ENCODE measurements around the gene IRAK2.

DNA sequence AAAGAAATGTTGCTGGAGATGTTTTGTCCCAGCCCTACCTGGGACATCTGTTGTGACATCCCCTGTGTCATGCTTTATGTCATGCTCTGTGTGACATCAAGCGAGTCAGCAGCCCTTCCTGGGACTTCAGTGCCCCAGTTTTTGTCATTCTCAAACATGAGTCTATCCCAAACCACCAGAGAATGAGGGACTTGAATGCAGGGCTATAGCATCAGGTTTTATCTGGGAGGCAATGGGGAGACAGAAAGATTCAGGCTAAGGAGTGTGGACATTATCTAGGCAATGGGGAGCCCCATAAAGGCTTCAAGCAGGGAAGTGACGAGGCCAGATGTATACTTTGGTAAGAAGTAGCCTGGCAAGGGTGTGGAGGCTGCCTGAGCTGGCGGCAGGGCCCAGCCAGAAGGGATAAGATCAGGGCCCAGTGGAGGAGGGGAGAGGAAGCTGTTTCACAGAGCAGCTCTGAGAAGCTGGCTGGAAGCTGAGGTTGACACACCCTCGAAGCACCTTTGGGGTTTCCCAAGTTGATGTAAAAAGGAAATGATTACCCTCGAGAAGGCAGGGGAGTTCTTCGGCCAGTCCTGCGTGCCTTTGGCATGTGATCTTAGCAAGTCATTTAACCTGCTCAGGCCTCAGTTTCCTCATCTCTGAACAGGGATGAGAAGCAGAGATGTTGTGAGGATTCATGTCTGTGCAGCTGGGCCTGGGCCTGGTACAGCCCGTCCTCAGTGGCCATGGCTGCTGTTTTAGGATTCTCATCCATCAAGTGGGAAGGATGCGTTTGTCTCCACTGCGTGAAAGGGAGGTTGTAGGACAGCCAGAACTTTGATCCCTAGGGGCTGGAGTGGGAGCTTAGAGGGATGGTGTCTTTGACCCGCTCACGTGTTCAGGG lies 34.3 kb downstream of the IRAK2 start:
- TF ChIP-seq, protein P1, sequence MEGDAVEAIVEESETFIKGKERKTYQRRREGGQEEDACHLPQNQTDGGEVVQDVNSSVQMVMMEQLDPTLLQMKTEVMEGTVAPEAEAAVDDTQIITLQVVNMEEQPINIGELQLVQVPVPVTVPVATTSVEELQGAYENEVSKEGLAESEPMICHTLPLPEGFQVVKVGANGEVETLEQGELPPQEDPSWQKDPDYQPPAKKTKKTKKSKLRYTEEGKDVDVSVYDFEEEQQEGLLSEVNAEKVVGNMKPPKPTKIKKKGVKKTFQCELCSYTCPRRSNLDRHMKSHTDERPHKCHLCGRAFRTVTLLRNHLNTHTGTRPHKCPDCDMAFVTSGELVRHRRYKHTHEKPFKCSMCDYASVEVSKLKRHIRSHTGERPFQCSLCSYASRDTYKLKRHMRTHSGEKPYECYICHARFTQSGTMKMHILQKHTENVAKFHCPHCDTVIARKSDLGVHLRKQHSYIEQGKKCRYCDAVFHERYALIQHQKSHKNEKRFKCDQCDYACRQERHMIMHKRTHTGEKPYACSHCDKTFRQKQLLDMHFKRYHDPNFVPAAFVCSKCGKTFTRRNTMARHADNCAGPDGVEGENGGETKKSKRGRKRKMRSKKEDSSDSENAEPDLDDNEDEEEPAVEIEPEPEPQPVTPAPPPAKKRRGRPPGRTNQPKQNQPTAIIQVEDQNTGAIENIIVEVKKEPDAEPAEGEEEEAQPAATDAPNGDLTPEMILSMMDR (IDR thresholded peaks at IDR 0.05; ENCODE audit: low read depth, low read length) = no peak
- TF ChIP-seq POLR2A (IDR thresholded peaks at IDR 0.05; ENCODE audit: extremely low read depth, insufficient read length) = no peak
- TF ChIP-seq, protein P2, sequence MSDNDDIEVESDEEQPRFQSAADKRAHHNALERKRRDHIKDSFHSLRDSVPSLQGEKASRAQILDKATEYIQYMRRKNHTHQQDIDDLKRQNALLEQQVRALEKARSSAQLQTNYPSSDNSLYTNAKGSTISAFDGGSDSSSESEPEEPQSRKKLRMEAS (IDR thresholded peaks at IDR 0.05; ENCODE audit: low read depth, low read length) = no peak
